GM21360 (cell line): ENCODE results near the gene ANKRD9.

Source experiments
- ATAC-seq: cut with Tn5 transposase; IDR thresholded peaks from one replicate; pipeline ENCODE4 v1.9.1; 2021; ENCODE audit warnings: mild to moderate bottlenecking, moderate library complexity; ENCODE audit not compliant: unreplicated experiment

ANKRD9 gene

DNA sequence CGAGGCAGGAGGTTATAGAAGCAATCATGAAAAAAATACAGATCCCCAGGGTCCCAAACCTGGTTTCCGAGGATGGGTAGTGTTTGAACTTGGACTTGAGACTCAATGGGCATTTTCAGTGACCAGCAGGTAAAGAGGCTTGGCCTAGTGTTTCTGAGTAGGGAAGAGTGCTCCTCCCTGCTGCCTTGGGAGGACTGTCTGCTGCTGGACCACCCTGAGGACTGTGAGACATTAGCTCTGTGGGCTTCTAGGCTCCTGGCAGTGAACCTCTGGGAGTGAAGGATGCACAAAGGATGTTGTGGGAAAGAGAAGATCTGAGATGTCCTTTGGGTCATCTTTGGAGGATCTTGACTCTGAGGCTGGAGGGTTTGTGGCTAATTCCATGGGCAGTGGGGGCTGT lies 30.5 kb downstream of the ANKRD9 start:
- no peak for ATAC-seq

DNA sequence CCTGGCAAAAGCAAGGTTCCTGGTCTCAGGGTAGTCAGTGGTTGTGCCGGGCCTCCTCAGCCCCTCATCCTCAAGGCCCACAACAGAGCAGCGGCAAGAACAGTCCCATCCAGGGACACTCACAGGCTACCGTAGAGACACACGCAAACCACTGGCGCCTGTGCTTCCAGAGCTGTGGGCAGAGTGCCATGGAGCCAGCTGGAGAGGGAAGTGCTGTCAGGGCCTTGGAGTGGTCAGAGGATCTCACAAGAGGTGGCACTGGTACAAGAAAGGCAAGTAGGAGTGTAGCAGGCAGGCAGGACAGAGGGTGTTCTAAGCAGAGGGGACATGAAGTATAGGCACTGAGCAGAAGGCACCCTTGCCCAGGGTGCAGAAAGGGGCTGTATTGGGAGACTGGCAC lies 34.6 kb downstream of the ANKRD9 start:
- no peak for ATAC-seq

DNA sequence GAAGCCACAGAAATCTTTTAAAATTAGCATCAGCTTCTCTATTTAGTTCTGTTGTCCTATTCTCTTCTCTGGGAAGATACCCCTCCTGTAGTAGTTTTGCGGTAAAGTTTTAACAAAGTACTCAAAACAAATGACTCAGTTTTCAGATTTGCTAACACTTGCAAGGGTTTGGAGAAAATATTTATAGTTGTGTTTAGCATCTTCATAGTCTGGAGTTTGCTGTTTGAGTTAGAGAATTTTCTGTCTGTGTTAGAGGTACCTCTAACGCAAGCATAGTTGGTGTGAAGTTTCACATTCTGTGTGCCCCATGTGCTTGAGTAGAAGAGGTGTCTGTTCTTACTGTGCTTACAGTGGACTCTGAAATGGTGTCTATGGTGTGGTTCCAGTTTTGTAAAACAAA lies 36.0 kb downstream of the ANKRD9 start:
- no peak for ATAC-seq

DNA sequence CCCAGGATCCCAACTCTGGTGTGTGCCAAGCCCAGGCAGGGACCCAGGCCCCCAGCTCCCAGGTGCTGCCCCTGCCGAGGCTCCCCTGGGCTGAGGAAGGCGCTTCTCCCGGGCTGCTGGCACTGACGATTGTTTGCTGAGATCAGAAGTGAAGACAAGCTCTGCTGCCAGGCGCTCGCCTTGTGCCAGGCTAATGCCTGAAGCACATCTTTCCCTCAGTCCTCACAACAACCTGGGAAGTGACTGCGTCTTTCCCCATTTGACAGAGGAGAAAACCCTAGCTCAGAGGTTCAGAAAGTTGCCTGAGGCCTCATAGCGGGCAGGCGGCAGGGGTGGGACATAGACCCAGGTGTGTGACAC lies 36.8 kb downstream of the ANKRD9 start:
- ATAC-seq = no peak

DNA sequence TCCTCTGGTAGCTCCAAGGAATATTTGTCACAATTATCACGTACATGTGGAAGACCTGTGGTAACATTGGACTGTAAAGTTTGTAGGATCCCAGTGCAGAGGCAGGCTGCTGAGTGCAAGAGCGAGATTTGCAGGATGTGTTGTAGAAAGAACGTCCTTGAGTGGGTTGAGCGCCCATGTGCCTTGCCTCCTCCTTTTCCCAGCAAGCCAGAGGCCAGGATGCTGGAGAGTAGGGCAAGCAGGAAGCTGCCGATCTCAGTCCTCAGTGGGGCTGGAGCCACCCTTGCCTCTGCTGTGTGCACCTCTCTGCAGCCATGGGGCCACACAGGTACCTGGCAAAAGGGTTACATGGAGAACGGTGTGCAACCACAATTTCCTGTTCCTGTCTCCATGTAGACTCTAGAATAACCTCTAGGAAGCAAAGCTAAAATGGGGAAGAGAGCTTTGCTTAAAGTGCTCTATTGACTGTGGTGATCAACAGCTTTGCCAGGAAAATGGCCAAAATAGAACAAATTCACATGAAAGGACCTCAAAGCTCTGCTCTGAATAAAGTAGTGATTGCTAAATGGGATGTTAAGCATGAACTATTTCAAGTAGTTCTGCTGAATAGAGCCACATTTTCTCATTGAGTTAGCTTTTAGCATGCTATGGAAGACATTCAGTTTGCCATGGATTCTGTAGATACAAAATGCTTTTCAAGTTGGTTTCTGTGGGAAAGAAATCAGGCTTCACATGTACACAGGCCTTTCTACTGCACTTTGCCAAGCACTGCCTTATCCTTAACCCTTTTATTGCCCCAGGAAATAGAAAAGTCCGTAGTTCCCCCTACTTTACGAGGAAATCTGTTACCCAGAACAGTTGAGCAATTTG lies 37.4 kb downstream of the ANKRD9 start:
- ATAC-seq = no peak

DNA sequence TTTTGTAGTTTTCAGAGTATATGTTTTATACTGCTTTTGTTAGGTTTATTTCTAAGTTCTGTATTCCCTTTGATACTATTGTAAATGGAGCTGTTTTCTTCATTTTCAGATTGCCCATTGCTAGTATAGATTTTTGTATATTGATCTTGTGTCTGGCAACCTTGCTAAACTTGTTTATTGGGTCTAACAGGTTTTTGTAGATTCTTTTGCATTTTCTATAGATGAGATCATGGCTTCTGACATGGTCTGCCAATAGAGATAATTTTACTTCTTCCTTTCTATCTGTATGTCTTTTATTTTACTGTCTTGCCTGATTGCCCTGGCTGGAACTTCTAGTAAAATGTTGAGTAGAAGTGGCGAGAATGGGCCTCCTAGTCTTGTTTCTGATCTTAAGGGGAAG lies 40.3 kb downstream of the ANKRD9 start:
- no peak for ATAC-seq

DNA sequence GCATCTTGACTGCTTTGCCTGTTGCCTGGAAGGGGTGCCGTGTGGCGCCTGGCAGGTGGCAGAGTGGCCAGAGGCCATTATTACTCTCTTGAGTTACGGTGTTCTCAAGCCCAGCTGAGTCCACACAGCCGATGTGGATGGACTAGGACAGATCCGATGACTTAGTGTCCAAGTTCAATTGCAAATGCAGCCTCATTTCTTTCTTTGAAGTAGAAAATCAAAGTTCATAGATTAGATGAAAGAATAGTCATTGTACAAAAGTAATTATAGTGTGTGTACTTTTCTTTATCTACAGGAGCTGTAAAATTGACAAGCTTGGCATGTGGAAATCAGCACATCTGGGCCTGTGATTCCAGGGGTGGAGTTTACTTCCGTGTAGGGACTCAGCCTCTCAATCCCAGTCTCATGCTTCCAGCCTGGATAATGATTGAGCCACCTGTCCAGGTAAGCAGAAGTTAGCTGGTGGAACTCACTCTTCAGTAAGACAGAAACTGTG lies 44.7 kb downstream of the ANKRD9 start:
- no peak for ATAC-seq

DNA sequence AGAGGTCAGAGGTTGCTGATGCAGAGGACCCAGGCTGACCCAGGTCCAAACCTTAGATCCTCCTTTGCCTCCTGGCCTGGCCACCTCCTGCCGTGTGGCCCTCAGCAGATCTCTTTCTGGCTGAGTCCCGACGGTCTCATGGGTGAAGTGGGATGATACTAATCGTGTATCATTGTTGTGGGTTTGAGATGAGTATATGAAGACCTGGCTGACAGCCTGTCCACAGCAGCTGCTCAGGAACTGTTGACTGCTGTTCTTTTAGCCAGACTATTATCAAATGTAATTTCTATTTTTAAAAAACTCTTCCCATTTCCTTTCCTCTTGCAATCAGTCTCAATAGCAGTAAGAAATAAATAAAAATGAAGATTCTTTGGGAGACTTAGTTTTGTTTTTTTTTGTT lies 45.6 kb downstream of the ANKRD9 start:
- no peak for ATAC-seq

DNA sequence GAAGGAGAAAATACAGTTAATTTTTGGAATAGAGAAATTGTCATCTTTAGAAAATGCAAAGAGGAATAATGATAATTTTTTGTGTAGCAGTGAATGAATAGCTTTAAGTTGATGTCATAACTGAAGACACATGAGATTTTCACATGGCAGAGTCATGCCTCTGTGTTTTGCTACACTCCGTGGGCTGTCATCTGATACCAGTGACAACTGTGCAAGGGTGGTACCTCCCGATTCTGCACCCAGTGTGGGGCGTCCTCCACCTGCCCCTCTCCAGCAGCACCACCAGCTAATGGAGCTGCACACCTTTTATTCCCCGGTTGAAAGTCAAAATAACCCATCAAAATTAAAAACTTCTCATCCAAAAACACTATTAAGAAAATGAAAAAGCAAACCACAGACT lies 47.2 kb downstream of the ANKRD9 start:
- no peak for ATAC-seq

DNA sequence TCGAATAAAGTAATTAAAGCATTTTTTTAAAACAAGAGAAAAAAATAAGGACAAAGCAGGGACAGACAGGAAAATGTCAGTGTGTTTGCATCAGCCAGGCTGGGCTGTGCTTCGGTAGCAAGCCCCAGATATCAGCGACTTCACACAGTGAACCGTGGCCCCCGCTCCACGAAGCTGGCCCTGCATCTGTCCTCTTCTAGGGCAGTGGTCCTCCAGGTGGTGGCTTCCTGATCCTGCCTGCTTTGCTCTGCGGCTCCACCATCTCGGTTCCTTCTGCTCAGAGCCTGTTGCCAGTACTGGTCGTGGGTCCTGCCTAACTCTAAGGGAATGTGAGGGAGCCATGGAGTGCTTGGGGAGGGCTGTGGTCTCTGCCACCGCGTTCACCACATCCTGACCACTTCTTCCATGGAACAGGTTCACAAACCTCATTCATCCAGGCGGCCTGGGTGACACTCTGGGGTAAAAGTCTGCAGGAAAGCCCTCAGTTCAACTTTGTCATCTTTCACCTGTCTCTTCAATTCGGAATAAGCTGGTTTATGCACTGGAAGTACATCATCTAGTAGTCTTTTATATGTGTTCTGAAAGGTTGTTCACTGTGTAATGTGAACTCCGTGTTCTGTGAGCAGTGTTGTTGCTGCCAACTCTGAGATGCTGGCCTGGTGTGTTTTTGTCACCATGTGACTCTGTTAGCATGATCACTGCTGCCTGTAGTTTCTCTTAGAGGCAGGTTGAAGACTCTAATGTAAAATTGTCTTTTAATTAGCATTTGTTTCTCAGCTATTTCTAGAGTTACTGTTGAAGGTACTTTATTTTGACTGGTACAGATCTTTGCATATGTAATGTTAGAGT lies 47.9 kb downstream of the ANKRD9 start:
- ATAC-seq = no peak

DNA sequence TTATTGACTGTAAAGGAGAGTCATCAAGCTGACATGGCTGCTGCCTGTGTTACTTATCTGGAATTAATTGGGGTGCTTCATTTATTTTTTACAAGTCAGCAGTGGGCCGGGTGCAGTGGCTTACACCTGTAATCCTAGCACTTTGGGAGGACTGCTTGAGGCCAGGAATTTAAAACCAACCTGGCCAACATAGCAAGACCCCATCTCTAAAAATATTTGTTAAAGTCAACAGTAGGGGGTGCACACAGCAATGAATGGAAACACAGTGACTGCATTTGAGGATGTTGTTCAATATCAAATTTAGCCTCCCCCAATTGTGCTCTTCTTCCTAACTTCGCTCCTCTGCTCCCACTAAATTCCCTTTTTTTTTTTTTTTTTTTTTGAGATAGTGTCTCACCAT lies 52.1 kb downstream of the ANKRD9 start:
- ATAC-seq = no peak

DNA sequence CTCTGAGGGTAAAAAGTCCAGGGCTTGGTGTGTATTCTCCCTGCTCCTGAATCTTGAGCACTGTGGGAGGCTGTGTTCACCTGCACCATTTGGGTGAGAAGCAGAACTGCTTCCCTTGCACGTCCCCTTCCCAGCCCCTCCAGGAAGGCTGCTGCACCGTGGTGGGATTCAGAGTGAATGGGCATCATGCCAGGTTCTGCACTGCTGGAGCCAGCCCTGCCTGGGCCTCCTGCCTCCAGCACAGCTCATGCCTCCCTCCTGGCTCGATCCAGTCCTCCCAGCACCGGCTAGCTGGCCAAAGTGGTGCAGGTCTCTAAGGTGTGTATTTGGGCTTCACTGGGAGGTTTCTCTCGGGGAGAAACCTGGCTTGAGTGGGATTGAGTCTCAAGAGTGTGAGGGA lies 54.9 kb downstream of the ANKRD9 start:
- ATAC-seq = no peak

DNA sequence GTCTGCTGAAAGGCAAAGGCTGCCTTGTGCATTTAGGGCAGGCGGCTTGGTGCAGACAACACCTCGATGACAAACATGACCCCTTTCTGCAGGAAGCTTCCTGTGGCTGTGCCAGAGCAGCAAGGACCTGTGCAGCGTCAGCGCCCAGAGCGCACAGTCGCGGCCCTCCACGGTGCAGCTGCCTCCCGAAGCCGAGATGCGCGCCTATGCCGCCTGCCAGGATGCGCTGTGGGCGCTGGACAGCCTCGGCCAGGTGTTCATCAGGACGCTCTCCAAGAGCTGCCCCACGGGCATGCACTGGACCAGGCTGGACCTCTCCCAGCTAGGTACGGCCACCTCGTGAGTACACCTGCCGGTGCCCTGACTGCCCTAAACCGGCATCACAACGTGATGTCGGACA lies 57.3 kb downstream of the ANKRD9 start:
- no peak for ATAC-seq
